Measurements from ENCODE around the gene SIRT3.

Gene SIRT3

GRCh38 chr11:215581-216037 lies 20.5 kb downstream of the SIRT3 start:
- no peak for DNase-seq (ENCODE audit: low read depth)

DNA sequence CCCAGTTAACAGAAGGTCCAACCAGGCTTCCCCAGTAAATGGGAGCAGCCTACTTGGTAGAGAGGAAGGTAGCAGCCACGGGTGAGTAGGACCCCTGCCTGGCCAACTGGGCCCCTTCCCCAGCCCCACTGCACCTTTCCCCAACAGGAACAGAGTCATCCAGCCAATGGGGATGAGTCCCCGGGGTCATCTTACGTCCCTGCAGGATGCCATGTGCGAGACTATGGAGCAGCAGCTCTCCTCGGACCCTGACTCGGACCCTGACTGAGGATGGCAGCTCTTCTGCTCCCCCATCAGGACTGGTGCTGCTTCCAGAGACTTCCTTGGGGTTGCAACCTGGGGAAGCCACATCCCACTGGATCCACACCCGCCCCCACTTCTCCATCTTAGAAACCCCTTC lies 22.1 kb downstream of the SIRT3 start:
- no peak for DNase-seq (ENCODE audit: low read depth)

- DNase-seq (ENCODE audit: low read depth) = no peak
Measured at GRCh38 chr11:213111-213510, 23.0 kb downstream of the SIRT3 start.

- no peak for DNase-seq (ENCODE audit: low read depth)
Measured at GRCh38 chr11:212150-213100, 23.7 kb downstream of the SIRT3 start.

DNA sequence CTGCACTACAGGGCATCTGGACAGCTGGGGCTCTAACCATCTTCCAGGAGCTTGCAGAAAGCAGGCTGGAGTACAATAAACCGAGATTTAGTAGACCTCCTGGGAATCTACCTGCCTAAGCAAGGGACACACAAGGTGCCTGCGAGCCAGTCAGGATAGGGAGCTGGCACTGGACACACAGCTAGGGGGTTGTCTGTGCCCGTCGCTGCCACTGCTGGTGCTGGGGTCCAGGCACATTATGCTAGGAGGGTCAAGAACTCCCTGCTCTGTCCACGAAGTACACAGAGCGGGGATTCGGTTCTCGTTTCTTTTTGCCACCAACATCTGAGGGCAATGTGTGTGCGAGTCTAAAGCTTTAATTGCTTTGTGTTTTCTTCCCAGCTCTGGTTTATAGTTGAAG lies 24.4 kb downstream of the SIRT3 start:
- DNase-seq (ENCODE audit: low read depth) = no peak

GRCh38 chr11:211295-211694 lies 24.8 kb downstream of the SIRT3 start:
- DNase-seq (ENCODE audit: low read depth) = no peak

DNA sequence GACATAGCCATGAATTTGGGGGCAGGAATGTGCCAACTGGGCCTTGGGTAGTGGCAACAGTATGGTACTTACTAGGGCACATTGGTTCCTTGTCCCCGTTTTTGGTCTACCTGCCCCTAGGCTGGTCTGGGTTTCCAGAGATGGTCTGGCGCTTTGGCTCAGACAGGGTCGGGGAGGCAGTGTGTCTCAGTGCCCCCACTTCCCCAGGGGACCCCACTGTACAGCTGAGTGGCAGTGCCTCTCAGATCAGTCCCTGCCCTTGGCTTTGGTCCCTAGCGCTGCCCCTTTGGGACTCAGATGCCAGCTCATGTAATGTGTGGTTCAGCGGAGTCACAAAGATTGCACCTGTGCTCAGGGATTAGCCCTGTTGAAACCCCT lies 25.4 kb downstream of the SIRT3 start:
- no peak for DNase-seq (ENCODE audit: low read depth)

GRCh38 chr11:210122-210802 lies 25.9 kb downstream of the SIRT3 start:
- no peak for DNase-seq (ENCODE audit: low read depth)

DNA sequence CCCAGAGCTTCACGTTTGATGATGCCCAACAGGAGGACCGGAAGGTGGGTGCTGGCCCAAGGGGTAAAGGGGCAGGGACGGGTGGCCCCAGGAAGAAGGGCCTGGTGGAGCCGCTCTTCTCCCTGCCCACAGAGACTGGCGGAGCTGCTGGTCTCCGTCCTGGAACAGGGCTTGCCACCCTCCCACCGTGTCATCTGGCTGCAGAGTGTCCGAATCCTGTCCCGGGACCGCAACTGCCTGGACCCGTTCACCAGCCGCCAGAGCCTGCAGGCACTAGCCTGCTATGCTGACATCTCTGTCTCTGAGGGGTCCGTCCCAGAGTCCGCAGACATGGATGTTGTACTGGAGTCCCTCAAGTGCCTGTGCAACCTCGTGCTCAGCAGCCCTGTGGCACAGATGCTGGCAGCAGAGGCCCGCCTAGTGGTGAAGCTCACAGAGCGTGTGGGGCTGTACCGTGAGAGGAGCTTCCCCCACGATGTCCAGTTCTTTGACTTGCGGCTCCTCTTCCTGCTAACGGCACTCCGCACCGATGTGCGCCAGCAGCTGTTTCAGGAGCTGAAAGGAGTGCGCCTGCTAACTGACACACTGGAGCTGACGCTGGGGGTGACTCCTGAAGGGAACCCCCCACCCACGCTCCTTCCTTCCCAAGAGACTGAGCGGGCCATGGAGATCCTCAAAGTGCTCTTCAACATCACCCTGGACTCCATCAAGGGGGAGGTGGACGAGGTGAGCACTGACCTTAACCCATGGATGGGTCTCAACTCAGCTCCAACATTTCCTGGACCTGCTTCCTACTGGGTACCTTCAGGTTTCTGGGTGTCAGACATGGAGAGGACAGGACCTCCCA lies 26.6 kb downstream of the SIRT3 start:
- no peak for DNase-seq (ENCODE audit: low read depth)

DNA sequence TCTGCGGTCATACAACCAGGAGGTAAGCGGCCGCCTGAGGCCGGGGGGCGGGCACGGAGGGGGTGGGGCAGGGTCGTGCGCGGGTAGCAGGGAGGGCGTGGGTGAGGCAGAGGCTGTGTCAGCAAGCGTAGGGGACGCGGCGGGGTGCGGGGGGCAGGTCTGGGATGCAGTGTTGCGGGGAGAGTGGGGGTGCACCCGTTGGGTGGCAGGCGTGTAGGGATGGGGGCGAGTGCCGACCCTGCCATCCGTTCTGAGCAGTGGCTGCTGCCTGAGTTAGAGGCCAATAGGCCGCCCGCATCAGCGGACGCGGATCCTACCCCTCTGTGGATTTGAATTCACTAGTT lies 27.3 kb downstream of the SIRT3 start:
- DNase-seq (ENCODE audit: low read depth) = no peak

GRCh38 chr11:208181-208916 lies 27.8 kb downstream of the SIRT3 start:
- DNase-seq (ENCODE audit: low read depth) = peak; percentile 71

DNA sequence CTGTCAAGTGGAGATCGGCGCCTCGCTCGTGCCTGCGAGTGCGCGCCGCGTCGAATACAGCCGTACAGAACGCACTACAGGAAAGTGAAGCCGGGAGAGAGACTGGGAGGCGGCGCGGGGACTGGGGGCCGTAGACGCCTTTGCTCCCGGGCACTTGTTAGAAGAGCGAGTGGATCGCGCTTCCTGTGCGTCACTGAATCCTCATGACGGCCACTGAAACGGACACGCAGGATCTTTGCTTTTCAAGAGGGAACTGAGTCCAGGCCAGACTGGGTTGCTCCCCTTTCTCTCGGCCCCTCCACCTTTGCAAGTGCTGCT lies 28.3 kb downstream of the SIRT3 start:
- DNase-seq (ENCODE audit: low read depth) = no peak

GRCh38 chr11:207208-207862 lies 28.8 kb downstream of the SIRT3 start, which contains the start of the genes BET1L and RIC8A:
TSS of gene BET1L (minus strand) at chr11:207399. CDS start at chr11:207321, 78 bp downstream.
TSS of gene RIC8A (plus strand) at chr11:207708. CDS start at chr11:208855, 1,147 bp downstream.
- peak; percentile 96 for DNase-seq (ENCODE audit: low read depth)

DNA sequence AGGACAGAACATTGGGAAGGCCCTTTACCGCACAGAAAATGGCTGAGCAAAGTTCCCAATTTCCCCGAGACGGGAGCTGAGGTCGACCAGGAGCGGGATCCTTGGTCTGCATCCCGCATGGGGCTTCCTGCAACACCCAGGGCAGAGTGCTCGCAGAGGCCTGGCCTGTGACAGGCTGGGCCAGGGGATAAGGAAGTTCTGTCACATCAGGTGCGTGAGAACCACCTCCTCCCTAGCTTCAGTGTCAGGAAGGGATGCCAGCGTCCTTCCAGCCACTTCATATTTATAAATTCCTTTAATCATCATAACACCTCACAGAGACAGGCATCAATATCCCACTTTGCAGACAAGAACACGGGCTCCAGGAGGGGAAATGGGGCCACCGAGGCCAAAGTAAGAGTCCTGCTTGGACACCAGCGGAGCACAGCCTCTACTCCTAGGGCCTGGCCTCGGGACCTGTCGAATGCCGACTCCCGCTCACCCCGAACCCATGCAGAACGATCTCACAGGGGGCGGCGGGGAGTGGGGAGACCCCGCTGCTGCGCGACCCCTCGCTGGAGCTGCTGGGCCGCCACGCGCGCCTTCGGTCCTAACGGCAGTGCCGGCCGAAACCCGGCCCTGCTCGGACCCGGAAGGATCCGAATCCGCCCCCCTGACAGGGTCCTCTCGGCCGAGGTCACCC lies 29.5 kb downstream of the SIRT3 start:
- DNase-seq (ENCODE audit: low read depth) = no peak

DNA sequence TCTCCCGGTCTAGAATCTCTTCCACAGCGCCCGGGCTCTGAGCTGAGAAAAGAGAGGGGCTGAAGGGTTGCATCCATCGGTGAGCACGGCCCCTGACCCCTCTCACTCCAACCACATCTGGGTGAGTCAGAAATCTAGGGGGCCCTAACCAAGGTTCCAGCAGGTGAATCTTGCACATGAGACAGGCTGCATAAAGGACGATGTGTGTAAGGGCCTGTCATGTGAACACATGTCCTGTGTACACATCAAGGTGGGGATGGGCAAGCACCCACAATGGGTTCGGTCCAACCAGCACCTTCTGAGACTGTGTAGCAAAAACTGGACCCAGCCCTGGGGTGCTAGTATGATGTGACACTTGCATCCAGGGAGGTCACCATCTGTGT lies 30.1 kb downstream of the SIRT3 start:
- no peak for DNase-seq (ENCODE audit: low read depth)

DNA sequence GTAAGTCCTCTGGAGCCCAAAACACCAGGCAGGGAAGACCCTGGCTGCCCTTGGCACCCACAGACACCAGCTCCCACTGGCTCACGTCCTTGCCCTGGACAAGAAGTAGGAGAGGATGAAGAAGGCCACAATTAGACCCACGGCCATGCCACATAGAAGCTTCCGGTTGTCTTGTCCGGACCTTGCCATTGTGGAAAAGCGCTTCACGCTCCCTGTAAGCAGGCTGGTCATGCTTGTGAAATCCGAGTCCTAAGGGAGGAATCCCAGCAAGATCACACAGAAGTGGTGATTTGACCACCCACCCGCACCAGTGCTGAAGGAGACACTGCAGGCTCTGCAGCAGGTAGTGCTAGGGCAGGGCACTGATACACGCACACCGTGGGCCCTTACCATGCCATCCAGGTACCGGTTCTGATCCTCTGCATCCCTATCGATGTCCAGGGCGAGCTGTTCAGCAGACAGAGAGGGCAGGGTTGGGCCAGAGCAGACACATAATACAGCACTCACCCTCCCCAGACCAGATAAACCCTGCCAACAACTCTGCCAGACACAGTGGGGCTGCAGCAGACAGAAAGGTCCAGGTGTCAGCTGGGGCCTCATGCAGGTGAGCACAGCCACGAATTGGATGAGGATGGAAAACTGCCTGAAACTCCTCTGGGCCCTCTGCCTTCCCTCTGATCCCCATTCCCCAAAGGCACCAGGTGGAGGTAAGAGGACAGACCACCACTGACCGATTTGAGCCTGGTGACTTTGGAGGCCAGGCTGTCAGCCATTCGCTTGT lies 30.7 kb downstream of the SIRT3 start:
- DNase-seq (ENCODE audit: low read depth) = no peak

DNA sequence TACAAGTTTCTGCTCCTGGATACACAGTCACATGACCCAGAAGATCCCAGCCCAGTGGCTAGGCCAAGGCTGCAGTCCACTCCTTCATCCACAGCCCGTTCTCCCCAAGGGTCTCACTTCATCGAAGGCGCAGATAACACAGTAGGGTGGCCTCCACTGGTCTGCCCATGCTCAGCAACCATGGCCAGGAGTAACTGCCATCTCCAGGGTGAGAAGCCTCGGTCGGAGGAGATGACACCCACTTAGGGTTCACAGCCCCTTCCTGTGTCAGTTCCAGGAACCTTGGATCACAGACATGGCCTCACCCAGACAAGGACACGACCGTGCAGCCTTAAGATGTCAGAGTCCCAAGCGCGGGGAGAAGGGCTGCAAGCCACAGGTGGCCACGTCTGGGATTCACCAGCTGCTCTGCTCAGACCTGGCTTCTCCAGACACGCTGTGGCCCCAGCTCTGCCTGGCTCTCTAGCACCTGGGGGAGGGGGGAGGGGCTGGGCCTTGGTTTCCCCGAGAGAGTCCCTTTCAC lies 31.5 kb downstream of the SIRT3 start:
- no peak for DNase-seq (ENCODE audit: low read depth)

GRCh38 chr11:203945-204586 lies 32.1 kb downstream of the SIRT3 start:
- no peak for DNase-seq (ENCODE audit: low read depth)

Data from stimulated activated CD4-positive, alpha-beta T cell treated with anti-CD3 and anti-CD28 coated beads, Interleukin-2, amount 100 ng/mL, for 4 hours (primary cell).